HepG2 (cell line): Measurements from ENCODE around the gene NCOA3. TPM values are rescaled to one million over a fixed set of nuclear protein-coding genes. Genes with fewer than 3 reads are reported as not detected.
A peak's percentile ranks its signal among the peaks of the same experiment; 100 is the strongest.

ENCODE experiments used
- ATAC-seq: fragments of 200-7000 bp; cut with Tn5 transposase; 3 replicates; pipeline ENCODE4 v1.9.1; 2020; ENCODE audit warnings: mild to moderate bottlenecking, moderate library complexity
- BruUV-seq: library from RNA; stranded (reverse); fragments of 400-500 nt; replicated peaks from 2 replicates; lab custom pipeline; 2021; lab: Mats Ljungman, UMichigan
- CTCF ChIA-PET: fragments of 300-600 bp; formaldehyde crosslinking; extraction: SDS; loops from one replicate; lab custom pipeline; 2021; ENCODE audit warnings: low total read pairs, inconsistent platforms, low intra/inter-chr PET ratio; lab: Yijun Ruan, JAX
- POLR2A ChIA-PET: fragments of 350-600 bp; sonication (Branson Sonifier 250); formaldehyde crosslinking; loops from one replicate; lab custom pipeline; 2020; ENCODE audit warnings: antibody characterized with exemption, inconsistent platforms; lab: Yijun Ruan, JAX
- DNase-seq: peaks from one replicate; pipeline ENCODE4 v3.0.0-alpha.2; 2015; ENCODE audit warnings: low spot score
- FAIRE-seq: peaks from 3 replicates; lab custom pipeline; 2011; peaks lifted over from hg19 to GRCh38; lab: Jason Lieb, UNC
- H2AFZ ChIP-seq: one replicate; pipeline ENCODE4 v1.6.1; 2011; ENCODE audit warnings: low read length, inconsistent platforms
- H3K27ac ChIP-seq: fragments of 300-600 bp; 3 replicates; pipeline ENCODE4 v1.8.0; 2011; ENCODE audit warnings: mixed run types, mild to moderate bottlenecking, mixed read lengths, low read length, inconsistent platforms; ENCODE audit not compliant: insufficient read depth; ENCODE audit errors: extremely low read length
- H3K27me3 ChIP-seq, 2 experiments: fragments of 200-600 bp in 1 of 2; 2 replicates in 1 of 2; 3 replicates in 1 of 2; pipeline versions ENCODE4 v1.6.0 to v1.8.0; 2011; ENCODE audit warnings: low read length in 2 of 2, mild to moderate bottlenecking in 2 of 2, moderate library complexity in 2 of 2, inconsistent platforms in 1 of 2; ENCODE audit not compliant: insufficient read depth in 2 of 2, control insufficient read depth in 1 of 2
- H3K36me3 ChIP-seq, 2 experiments: fragments of 200-600 bp in 1 of 2; replicated peaks in 1 of 2; 2 replicates in 1 of 2; 3 replicates in 1 of 2; pipeline versions ENCODE4 v1.5.1 to v1.8.0; 2011; ENCODE audit warnings: low read length in 2 of 2, inconsistent platforms in 1 of 2; ENCODE audit not compliant: insufficient read depth in 2 of 2, control insufficient read depth in 1 of 2
- H3K4me1 ChIP-seq: 2 replicates; pipeline ENCODE4 v1.5.1; 2012; ENCODE audit warnings: low read length, inconsistent platforms; ENCODE audit not compliant: insufficient read depth
- H3K4me2 ChIP-seq: 2 replicates; pipeline ENCODE4 v1.6.0; 2011; ENCODE audit warnings: low read depth, low read length, inconsistent platforms
- H3K4me3 ChIP-seq, 3 experiments: fragments of 200-600 bp in 1 of 3; sonication (generic), shearing (Covaris generic) in 1 of 3; replicated peaks in 1 of 3; 2 replicates each; pipeline ENCODE4 v1.5.1; 2011 to 2016; ENCODE audit warnings: low read length in 3 of 3, inconsistent platforms in 2 of 3, low read depth in 2 of 3, mild to moderate bottlenecking in 2 of 3, control low read depth in 1 of 3, mixed read lengths in 1 of 3; ENCODE audit not compliant: insufficient read depth in 1 of 3
- H3K79me2 ChIP-seq: one replicate; pipeline ENCODE4 v1.6.1; 2011; ENCODE audit warnings: low read length, inconsistent platforms; ENCODE audit not compliant: insufficient read depth
- H3K9ac ChIP-seq: 2 replicates; pipeline ENCODE4 v1.6.0; 2011; ENCODE audit warnings: mild to moderate bottlenecking, low read depth, low read length, inconsistent platforms; ENCODE audit not compliant: insufficient read depth
- H3K9me3 ChIP-seq: 2 replicates; pipeline ENCODE4 v1.5.1; 2012; ENCODE audit warnings: mild to moderate bottlenecking, low read length
- H4K20me1 ChIP-seq: 2 replicates; pipeline ENCODE4 v1.6.0; 2011; ENCODE audit warnings: inconsistent platforms, mild to moderate bottlenecking, low read length, moderate library complexity; ENCODE audit not compliant: insufficient read depth
- ESRRA ChIP-seq: sonication (generic); formaldehyde crosslinking; IDR thresholded peaks from 2 replicates; pipeline ENCODE4 v1.5.1; 2020; ENCODE audit warnings: mild to moderate bottlenecking, low read depth, missing genetic modification reagents
- FOXC1 ChIP-seq: sonication (generic); formaldehyde crosslinking; IDR thresholded peaks from 2 replicates; pipeline ENCODE4 v1.8.0; 2022; ENCODE audit warnings: mild to moderate bottlenecking, missing genetic modification reagents, borderline replicate concordance
- GATAD1 ChIP-seq: IDR thresholded peaks from 2 replicates; pipeline ENCODE4 v1.6.1; 2016; ENCODE audit warnings: missing genetic modification reagents, missing compliant biosample characterization
- HNRNPLL ChIP-seq: fragments of 200-400 bp; formaldehyde crosslinking; IDR thresholded peaks from 2 replicates; pipeline ENCODE4 v1.6.1; 2017; ENCODE audit warnings: mild to moderate bottlenecking, low read depth, low read length; ENCODE audit not compliant: poor library complexity, severe bottlenecking
- IRF9 ChIP-seq: sonication (generic); formaldehyde crosslinking; IDR thresholded peaks from 2 replicates; pipeline ENCODE4 v1.8.0; 2022; ENCODE audit warnings: missing genetic modification reagents, mild to moderate bottlenecking, borderline replicate concordance
- LRRFIP1 ChIP-seq: sonication (generic); formaldehyde crosslinking; conservative IDR thresholded peaks from 2 replicates; pipeline ENCODE4 v1.4.0; 2020; ENCODE audit warnings: missing genetic modification reagents
- MAFF ChIP-seq: IDR thresholded peaks from 2 replicates; pipeline ENCODE4 v1.6.1; 2011; ENCODE audit warnings: low read depth, low read length, improper control_type of control experiment
- MEF2D ChIP-seq: sonication (generic); formaldehyde crosslinking; IDR thresholded peaks from 2 replicates; pipeline ENCODE4 v1.5.1; 2020; ENCODE audit warnings: mild to moderate bottlenecking, missing genetic modification reagents
- MYC ChIP-seq: sonication (generic); formaldehyde crosslinking; IDR thresholded peaks from 2 replicates; pipeline ENCODE4 v1.9.0; 2021; ENCODE audit warnings: missing genetic modification reagents, borderline replicate concordance
- SMAD9 ChIP-seq: sonication (generic); formaldehyde crosslinking; IDR thresholded peaks from 2 replicates; pipeline ENCODE4 v1.5.1; 2020; ENCODE audit warnings: mild to moderate bottlenecking, missing genetic modification reagents
- SMYD3 ChIP-seq: sonication (generic); formaldehyde crosslinking; IDR thresholded peaks from 2 replicates; pipeline ENCODE4 v1.8.1; 2023; ENCODE audit warnings: mild to moderate bottlenecking, missing genetic modification reagents
- TARDBP ChIP-seq: sonication (generic); formaldehyde crosslinking; IDR thresholded peaks from 2 replicates; pipeline ENCODE4 v1.8.0; 2022; ENCODE audit warnings: mild to moderate bottlenecking, missing genetic modification reagents
- TSC22D2 ChIP-seq: sonication (generic); formaldehyde crosslinking; IDR thresholded peaks from 2 replicates; pipeline ENCODE4 v1.5.1; 2020; ENCODE audit warnings: missing genetic modification reagents, mild to moderate bottlenecking, borderline replicate concordance
- ZBTB37 ChIP-seq: sonication (generic); formaldehyde crosslinking; IDR thresholded peaks from 2 replicates; pipeline ENCODE4 v1.4.0; 2020; ENCODE audit warnings: mild to moderate bottlenecking, missing genetic modification reagents
- ZFP62 ChIP-seq: sonication (generic); formaldehyde crosslinking; IDR thresholded peaks from 2 replicates; pipeline ENCODE4 v1.4.0; 2020; ENCODE audit warnings: missing genetic modification reagents
- ZNF10 ChIP-seq: sonication (generic); formaldehyde crosslinking; IDR thresholded peaks from 2 replicates; pipeline ENCODE4 v1.4.0; 2020; ENCODE audit warnings: mild to moderate bottlenecking, low read depth, missing genetic modification reagents, borderline replicate concordance
- ZNF557 ChIP-seq: sonication (generic); formaldehyde crosslinking; IDR thresholded peaks from 2 replicates; pipeline ENCODE4 v1.4.0; 2020; ENCODE audit warnings: missing genetic modification reagents
- ZNF652 ChIP-seq: IDR thresholded peaks from 2 replicates; pipeline ENCODE4 v1.6.1; 2016; ENCODE audit warnings: low read depth, borderline replicate concordance
- ZNF703 ChIP-seq: sonication (generic); formaldehyde crosslinking; IDR thresholded peaks from 2 replicates; pipeline ENCODE4 v1.5.1; 2020; ENCODE audit warnings: missing genetic modification reagents, mild to moderate bottlenecking, moderate library complexity, borderline replicate concordance
- ZNF782 ChIP-seq: sonication (generic); formaldehyde crosslinking; IDR thresholded peaks from 2 replicates; pipeline ENCODE4 v1.4.0; 2020; ENCODE audit warnings: missing genetic modification reagents, mild to moderate bottlenecking, borderline replicate concordance
- ZSCAN21 ChIP-seq: sonication (generic); formaldehyde crosslinking; IDR thresholded peaks from 2 replicates; pipeline ENCODE4 v1.8.0; 2022; ENCODE audit warnings: mild to moderate bottlenecking, missing genetic modification reagents, moderate library complexity, borderline replicate concordance
- WGBS: methylation state at CpG from one replicate; pipeline ENCODE4 v1.1.6; 2017; ENCODE audit warnings: low lambda C conversion rate; 5-methylcytosine and 5-hydroxymethylcytosine counted together
- in situ Hi-C: cut with HindIII; loops from 2 replicates; pipeline ENCODE4 v1.10.0; 2017; ENCODE audit warnings: low pct_unique_long_range_greater_than_20kb; ENCODE audit not compliant: extremely low pct_ligation_motif_present
- intact Hi-C: fragments of 100-400 bp; cut with micrococcal nuclease; formaldehyde crosslinking; loops from one replicate; pipeline ENCODE4 v1.10.0; 2022; ENCODE audit not compliant: unreplicated experiment
- polyA plus RNA-seq, 8 experiments: library from polyadenylated mRNA; depleted of rRNA in 3 of 8; stranded (reverse) in 7 of 8; unstranded in 1 of 8; fragments of >200 nt; fragmentation: Illumina TruSeq in 4 of 8; extraction: Trizol in 4 of 8; gene quantifications; 2 replicates each; pipeline versions ENCODE4 v1.2.1 to v1.2.3, GENCODE V29; 2011 to 2016; ENCODE audit warnings: low read depth in 4 of 8, missing spikeins in 1 of 8, mixed read lengths in 1 of 8; ENCODE audit not compliant: insufficient read depth in 1 of 8
- total RNA-seq, 5 experiments: library from RNA; depleted of rRNA; stranded (reverse); fragments of >200 nt; fragmentation: Illumina TruSeq; extraction: Trizol; gene quantifications; 2 replicates each; pipeline ENCODE4 v1.2.3, GENCODE V29; 2016; ENCODE audit warnings: low read depth in 1 of 5

The NCOA3 gene
- total and polyA plus RNA-seq, 2 of the 13 experiments (the other 11 are each of a cell fraction or from before 2014, with no cell fraction given): 35.0 to 56.8 TPM

- Histone ChIP-seq H4K20me1 (peaks cover 13% of the 10 kb centered on the region), H3K79me2 (peaks cover 49% of the 10 kb centered on the region), H3K4me3 (peak overlapping the region; percentile 100), H3K4me1 (peaks cover 48% of the 10 kb centered on the region), H3K27ac (peak overlapping the region; percentile 19), H2AFZ (peak overlapping the region; percentile 47), H3K36me3 (no peaks in the 10 kb centered on the region), H3K4me2 (peak overlapping the region; percentile 96), H3K9ac (peak overlapping the region; percentile 97), H3K9me3 (no peaks in the 10 kb centered on the region), H3K27me3 (no peaks in the 10 kb centered on the region; a peak in 1 of 5 replicates)
- DNase-seq (no peak), FAIRE-seq (no peak), ATAC-seq (peak; percentile 14)
- intact Hi-C loops (loop anchor here (5.0 kb wide), 2 partner anchors 77 to 118 kb away; no protein-coding TSS in a partner anchor), in situ Hi-C loops (no loop called here)
- POLR2A ChIA-PET: interaction anchor here (0.8 to 4.5 kb wide), 8 partner anchors 8 to 226 kb away, joined by 3 to 89 read pairs (median 6); no protein-coding TSS in a partner anchor
- 36% methylated on average over 4 of the region's 4 CpGs for WGBS
- CTCF ChIA-PET: no interaction called here
- no TSS peak for BruUV-seq
- TF ChIP-seq TARDBP (CRISPR knock-in tag) (no peak), ZNF782 (CRISPR knock-in tag) (no peak), IRF9 (CRISPR knock-in tag) (no peak), ZSCAN21 (CRISPR knock-in tag) (0 out of 2 replicates have a peak, but pooled peaks have one; percentile 36), ZBTB37 (CRISPR knock-in tag) (no peak), GATAD1 (CRISPR knock-in tag) (no peak), ZFP62 (no peak), SMAD9 (CRISPR knock-in tag) (0 out of 2 replicates have a peak, but pooled peaks have one; percentile 57), MAFF (no peak), MYC (CRISPR knock-in tag) (no peak), TSC22D2 (CRISPR knock-in tag) (no peak), SMYD3 (peak; percentile 15; the same call in 1 of the 2 replicates), ESRRA (CRISPR knock-in tag) (no peak), ZNF557 (CRISPR knock-in tag) (no peak), ZNF703 (CRISPR knock-in tag) (no peak), HNRNPLL (no peak), MEF2D (CRISPR knock-in tag) (no peak), ZNF10 (CRISPR knock-in tag) (no peak), ZNF652 (CRISPR knock-in tag) (no peak), FOXC1 (0 out of 2 replicates have a peak, but pooled peaks have one; percentile 34), LRRFIP1 (no peak)
Observed at GRCh38 chr20:47500554-47500953, 1.1 kb upstream of the NCOA3 start.
